COR-L47 (cell line): ENCODE results near the gene FDCSP.
"Not testable (repeated sequence)": the region's sequence is repeated elsewhere in the genome, so short reads cannot be mapped to it uniquely, and the experiment has no call there.

Experiments
- DNase-seq: peaks from one replicate; lab custom pipeline; 2025; lab: John Stamatoyannopoulos, UW

Gene FDCSP

DNA sequence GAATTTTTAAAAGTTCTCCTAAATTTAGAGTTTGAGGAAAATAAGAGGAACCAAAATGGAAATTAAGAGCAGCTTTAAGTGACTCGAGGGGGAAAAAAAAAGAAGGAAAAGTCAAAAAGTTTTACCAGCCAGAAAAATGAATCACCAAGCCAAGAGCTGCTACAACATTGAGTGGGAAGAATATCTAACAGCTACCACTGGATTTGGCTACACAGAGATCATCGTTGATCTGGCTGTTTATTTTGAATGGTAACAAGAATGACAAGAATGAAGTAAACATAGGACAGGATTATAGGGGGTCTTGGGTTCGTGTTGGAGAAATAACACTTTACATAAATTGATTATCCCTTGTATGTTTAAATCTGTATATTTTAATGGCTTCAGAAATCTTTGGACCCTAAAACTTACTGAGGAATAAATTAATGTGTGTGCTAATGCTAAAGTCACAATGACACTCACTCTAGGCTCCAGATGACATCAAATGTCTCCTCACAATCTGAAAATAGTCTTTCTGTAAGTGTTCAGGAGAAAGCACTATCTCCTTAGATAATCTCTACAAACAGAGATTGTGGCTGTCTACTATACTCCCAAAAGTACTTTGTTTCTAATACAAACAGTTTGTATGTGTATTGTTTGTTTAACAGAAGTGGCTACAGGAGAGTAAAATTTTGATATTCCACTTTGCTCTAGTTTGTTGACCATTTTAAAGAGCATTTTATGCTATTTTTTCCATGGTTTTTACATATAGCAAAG lies 13.4 kb downstream of the FDCSP start:
- DNase-seq: no peak

DNA sequence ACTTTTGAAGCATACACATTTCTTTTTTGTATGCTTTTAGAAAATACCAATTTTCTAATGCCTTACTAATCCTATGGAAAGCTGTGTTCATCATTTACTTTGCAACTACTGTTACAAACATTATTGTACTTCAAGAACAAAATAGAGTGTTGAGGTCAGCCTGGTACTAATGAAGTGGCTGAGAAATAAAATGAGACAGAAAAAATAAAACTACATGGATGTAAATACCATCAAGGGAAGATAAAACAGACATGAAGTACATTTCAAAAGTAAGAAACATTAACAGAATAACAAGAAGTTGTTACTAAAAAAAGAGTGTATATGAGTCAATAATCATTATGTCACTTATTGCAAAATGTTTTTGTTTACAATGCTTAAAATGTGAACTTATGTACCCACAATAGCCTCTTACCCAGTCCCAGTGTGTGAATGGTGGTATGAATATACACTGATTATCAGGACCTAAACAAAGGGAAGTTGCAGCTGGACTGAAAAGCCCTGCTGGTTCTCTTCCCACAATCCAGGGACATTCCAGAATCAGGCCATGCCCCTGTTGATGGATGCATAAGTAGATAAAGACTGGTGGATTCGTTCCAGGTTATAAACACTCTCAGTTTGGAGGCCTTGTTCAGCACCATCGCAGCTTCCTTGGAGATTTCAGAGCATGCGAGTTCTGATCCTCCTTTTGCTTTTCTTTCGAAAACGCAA lies 14.1 kb downstream of the FDCSP start:
- DNase-seq: no peak

DNA sequence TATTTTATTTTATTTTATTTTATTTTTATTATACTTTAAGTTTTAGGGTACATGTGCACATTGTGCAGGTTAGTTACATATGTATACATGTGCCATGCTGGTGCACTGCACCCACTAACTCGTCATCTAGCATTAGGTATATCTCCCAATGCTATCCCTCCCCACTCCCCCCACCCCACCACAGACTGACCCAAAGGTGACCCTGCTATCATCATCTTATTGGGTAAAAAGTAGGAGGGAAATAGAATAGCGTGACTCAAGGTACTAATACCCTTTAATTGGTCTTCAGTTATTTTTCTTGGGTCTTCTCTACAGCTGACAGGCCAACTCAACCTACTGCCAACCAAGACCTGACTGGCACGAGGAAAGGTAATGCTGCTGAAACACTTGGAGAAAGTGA lies 16.4 kb downstream of the FDCSP start, which contains the start of gene CSN3:
TSS of gene CSN3 (plus strand) at position 301 of the 400 bp plus-strand sequence. CDS start 2,223 bp downstream, outside the sequence.
- DNase-seq: not testable (repeated sequence)

DNA sequence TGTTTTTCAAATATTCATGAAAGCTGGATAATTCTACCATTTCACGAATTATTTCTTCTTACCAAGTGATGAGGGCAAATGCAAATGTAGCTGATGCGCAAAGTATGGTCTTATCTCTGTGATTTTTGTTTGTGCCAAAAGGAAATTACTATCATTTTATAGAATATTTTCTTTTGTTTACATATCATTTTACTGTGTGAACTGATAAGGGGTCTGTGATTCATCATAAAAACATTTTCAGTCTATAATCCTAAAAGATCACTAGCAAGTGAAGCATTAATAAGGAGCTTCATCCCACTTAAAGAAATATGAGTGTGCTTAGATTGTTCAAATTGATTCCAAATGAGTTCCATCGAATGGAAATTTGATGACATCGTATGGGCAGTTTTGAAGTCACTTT lies 17.2 kb downstream of the FDCSP start:
- no peak for DNase-seq

DNA sequence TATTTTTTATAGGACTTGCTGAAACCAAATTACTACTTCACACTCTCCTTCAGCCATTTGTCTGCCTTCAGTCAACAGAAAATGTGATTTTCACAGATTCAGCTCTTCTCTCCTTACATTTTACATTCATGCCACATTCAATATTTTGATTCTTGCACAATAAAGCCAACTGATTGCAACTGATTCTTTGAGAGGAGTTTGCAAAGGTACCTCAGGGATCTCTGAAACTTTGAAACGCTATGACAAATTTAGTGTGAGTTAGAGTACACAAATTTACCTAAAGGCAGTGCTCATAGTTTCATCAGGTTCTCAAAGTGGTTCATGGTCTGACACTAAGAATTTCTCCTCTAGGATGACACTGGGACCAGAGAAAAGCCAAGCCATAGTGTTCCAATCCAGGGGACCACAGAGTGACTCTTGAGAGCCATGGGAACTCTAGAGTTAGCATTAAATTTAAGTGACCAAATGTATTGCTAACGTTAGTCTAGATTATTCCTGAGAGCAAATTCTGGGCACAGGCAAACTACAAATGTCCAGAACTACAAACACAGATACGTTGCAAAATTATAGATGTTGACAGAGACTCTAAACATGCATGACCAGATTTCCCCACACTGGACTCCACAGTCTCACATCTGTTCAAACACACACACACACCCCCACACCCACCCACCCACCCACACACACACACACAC lies 25.5 kb downstream of the FDCSP start:
- DNase-seq: no peak

DNA sequence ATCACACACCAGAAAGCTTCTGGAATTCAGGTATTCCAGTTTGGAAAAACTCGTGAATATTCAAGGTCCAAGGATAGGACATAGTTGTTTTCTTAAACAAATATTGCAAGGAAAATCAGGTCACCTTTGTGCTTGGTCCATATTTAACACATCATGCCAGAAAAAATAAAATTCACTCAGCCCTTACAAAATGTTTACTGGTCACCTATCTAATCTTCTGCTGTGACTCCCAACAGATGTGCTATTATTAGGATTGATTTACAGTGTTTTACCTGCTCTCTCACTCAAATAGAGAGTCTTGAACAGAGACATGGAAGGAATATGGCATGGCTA lies 26.0 kb downstream of the FDCSP start:
- DNase-seq: no peak

DNA sequence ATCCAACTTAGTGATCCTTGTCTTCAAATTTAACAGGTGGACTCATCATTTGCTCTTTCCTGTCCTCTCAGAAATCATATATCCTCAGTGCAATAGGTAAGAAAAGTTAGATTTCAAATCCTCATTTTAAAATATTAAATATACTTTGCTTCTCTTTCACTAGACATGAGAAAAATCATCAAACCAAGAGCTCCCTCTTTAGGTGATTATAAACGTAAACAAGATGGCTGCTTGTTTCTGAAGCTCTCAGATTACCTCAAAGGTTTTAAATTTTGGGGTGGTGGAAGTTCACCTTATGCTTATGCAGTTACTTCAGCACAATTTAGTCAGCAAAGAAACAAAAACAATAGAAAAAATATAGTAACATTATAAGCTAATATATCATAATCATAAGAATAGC lies 43.8 kb downstream of the FDCSP start:
- no peak for DNase-seq

DNA sequence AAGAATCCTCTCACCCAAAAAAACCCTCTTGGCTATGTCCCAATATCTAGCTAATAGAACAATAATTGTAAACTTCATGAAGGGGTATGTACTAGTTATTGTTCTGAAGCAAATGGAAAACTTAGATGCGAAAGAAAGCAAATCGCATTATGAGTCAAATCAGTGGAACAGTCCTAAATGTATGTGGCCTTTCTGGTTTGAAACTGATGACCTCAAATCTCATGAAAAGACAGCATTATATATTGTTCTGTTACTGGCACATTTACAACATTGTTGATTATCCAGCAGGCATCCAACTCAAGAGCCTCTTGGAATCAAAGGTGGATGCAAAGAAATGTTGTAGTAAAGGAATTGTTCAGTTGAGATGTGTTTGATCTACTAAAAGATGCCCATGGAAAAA lies 51.2 kb downstream of the FDCSP start:
- DNase-seq: no peak

DNA sequence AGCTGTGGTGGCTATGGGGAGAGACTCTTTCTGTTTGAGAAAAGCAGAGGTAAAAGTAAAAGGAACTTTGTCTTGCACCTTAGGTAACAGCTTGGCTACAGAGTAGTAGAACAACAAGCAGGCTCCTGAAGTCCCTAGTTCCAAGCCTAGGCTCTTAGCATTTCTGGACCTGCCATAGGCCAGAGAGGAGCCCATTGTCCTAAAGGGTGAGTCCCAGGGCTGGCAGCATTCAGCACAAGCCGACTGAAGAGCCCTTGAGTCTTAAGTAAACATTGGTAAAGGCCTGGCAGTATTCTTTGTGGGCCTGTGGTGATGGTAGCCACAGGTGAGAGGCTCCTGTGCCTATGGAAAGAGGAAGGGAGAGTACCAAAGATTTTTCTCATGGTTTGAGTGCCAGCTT lies 54.6 kb downstream of the FDCSP start:
- DNase-seq: no peak
